Skeletal muscle cell (primary cell): Measurements from ENCODE around the gene FOSB.

ENCODE experiments used
- DNase-seq: peaks from one replicate; pipeline ENCODE4 v3.0.0-alpha.2; 2010; ENCODE audit warnings: low read depth
- H3K4me3 ChIP-seq: 2 replicates; pipeline ENCODE4 v1.5.1; 2011; ENCODE audit warnings: low read depth, mild to moderate bottlenecking, control low read depth, low read length, moderate library complexity

Gene FOSB

DNA sequence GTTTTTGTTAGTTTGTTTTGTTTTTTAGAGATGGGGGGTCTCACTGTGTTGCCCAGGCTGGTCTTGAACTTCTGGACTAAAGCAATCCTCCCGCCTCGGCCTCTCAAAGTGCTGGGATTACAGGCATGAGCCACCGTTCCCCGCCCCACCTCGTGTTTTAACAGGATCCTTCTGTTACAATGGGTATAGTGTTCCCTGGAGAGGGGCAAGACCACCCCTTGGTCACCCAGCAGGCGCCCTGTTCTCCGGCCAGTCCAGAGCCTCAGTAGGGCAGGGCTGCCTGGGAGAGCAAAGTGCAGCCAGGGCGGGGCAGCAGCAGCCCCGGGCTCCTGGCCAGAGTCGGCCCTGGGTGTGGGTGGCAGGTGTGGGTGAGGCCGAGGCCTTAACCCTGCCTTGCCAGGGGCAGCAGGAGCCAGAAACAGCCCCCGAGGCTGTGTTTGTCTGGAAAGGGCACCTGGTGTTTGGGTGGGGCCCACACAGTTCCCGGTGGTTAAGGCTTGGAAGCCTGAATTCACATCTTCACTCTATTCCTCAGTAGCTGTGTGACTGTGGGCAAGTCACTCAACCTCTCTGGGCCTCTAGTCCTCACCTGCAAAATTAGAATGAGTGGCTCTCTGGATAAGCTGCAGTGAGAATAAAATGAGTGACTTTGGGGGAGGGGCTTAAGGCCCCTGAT, 46.7 kb downstream of the FOSB start:
- no peak for DNase-seq
- H3K4me3 ChIP-seq, result no peak overlapping the region

DNA sequence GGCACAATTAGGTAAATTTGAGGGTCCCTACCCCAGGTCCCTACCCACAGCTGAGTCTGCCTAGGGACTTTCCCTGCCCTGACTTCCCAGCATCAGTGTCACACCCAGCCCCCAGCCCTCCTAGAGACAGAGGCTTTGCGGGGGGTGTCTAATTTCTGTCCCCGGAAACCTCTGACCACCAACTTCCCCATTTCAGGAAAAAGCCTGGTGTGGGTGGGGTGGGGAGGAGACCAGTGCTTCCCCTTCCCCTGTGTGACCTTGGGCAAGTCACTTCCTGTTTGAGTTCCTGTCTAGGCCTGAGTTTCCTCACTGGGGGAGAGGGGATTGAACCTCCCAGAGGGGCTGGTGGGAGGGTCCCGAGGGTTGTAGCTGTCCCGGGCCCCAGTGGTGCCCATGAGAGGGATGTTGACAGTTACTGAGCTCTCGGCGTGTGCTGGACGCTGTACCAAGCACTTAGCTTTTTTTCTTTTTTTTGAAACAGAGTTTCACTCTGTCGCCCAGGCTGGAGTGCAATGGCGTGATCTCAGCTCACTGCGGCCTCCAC, 47.4 kb downstream of the FOSB start:
- DNase-seq, result no peak
- H3K4me3 ChIP-seq, result no peak overlapping the region

DNA sequence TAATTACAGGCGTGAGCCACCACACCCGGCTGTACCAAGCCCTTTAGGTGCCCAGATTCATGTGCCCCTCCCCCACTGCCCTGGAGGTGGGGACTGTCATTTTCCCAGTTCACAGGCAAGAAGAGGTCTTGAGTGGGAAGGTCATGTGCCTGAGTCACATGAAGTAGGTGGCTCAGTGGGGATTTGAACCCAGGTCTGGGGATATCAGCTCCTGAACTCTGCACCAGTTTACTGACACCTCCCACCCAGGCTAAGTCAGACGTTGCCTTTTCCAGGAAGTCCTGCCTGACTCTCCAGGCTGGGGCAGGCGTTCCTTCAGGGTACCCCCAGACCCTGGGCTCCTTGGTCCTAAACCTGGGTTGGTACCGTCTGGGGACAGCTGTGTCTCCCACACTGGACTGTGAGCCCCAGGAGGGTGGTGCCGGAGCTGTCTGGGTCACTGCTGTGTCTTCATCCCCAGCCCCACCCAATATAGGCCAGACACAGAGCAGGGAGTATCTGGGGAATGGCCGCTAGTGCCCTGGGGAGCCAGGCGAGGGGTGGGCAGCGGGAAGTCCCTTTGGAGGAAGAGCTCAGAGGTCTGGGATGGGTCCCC, 48.1 kb downstream of the FOSB start:
- no peak for DNase-seq

DNA sequence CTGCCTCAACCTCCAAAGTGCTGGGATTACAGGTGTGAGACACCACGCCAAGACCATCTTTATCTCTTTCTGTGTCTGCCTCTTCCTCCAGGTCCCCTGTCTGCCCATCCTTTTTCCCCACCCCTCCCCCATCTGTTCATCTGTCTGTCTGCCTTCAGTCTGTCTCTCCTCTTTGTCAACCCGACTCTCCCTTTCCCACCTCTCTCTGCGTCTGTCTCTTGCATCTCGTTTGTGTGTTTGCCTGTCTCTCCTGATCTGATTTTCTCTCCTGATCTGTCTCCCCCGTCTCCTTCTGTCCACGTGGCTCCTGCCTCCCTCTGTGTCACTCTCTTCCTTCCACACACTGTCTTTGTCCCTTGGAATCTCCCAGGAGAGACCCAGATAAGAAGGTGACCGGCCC, 49.4 kb downstream of the FOSB start:
- no peak for DNase-seq
- H3K4me3 ChIP-seq, result no peak overlapping the region

More for the DNA sequence above, 48.1 kb downstream of the FOSB start:
- H3K4me3 ChIP-seq, result no peak overlapping the region

DNA sequence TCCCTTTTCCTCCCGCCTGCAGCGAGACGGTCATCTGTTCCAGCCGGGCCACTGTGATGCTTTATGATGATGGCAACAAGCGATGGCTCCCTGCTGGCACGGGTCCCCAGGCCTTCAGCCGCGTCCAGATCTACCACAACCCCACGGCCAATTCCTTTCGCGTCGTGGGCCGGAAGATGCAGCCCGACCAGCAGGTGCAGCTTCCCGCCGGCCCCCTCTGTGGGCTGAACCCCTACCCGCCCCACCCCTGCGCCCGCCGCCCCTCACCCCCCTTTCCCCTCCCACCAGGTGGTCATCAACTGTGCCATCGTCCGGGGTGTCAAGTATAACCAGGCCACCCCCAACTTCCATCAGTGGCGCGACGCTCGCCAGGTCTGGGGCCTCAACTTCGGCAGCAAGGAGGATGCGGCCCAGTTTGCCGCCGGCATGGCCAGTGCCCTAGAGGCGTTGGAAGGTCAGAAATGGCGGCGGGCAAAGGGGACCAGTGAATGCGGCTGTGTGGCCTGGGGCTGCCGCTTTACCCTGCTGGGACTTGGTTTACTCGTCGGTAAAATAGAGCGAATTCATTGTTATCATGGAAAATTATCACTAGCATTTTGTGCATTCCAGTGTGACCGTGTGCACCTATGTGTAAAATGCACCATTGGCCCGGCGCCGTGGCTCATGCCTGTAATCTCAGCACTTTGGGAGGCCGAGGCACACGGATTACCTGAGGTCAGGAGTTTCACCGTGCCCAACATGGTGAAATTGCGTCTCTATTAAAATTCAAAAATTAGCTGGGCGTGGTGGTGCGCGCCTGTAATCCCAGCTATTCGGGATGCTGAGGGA, 50.1 kb downstream of the FOSB start:
- no peak for DNase-seq
- H3K4me3 ChIP-seq, result no peak overlapping the region

DNA sequence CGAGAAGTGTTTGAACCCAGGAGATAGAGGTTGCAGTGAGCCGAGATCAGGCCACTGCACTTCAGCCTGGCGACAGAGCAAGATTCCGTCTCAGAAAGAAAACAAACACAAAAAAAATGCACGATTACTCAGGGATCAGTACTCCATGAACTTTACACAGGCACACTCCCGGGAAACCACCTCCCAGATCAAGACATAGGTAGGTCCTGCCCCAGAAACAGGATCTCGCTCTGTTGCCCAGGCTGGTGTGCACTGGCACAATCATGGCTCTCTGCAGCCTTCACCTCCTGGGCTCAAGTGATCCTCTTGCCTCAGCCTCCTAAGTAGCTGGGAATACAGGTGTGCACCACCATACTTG, 50.7 kb downstream of the FOSB start:
- no peak overlapping the region for H3K4me3 ChIP-seq
- DNase-seq, result no peak

DNA sequence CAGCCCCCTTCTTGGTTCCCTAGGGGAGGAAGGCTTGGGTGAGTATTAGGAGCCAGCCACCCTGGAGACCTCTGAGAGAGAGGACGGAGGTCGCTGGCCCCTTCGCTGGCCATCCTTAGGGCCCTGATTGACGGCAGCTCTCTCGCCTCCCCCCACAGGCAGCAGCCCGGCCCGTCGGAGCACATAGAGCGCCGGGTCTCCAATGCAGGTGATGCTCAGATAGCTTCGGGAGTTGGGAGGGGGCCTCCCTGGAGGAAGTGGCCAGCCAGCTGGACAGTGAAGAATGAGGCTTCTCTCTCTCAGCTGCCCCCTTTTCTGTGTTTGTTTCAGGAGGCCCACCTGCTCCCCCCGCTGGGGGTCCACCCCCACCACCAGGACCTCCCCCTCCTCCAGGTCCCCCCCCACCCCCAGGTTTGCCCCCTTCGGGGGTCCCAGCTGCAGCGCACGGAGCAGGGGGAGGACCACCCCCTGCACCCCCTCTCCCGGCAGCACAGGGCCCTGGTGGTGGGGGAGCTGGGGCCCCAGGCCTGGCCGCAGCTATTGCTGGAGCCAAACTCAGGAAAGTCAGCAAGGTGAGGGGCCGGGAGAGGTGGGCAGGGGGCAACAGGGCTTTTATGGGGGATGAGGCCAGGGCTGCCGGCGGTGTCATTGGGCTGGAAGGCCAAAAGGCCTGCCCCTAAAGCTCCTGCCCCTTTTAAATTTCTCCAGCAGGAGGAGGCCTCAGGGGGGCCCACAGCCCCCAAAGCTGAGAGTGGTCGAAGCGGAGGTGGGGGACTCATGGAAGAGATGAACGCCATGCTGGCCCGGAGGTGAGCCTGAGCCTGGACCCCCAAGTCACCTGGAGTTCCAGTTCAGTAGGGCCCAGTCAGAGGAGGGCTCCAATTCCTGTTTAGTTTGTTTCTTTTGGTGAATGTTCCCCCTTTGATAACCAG, 54.5 kb downstream of the FOSB start:
- no peak for DNase-seq
- no peak overlapping the region for H3K4me3 ChIP-seq

DNA sequence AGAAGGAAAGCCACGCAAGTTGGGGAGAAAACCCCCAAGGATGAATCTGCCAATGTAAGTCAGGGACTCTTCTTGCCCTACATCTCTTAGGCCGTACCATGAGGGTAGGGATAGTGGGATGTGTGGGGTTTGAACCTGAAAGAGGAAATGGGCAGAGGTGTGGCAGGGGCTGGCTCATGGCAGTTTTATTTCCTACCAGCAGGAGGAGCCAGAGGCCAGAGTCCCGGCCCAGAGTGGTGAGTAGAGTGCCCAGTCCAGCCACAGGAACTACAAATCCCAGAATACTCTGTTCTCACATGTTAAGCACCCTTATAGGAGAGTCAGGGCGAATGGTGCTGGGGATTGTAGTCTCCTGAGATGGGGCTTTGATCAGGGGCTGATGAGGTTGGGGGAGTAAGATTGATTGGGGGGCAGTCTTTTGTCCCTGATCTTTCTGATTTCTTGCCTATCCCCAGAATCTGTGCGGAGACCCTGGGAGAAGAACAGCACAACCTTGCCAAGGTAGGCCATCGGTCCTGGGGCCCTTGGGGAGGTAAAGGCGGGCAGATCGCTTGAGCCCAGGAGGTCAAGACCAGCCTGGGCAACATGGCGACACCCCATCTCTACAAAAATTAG, 56.0 kb downstream of the FOSB start:
- DNase-seq, result no peak
- no peak overlapping the region for H3K4me3 ChIP-seq

DNA sequence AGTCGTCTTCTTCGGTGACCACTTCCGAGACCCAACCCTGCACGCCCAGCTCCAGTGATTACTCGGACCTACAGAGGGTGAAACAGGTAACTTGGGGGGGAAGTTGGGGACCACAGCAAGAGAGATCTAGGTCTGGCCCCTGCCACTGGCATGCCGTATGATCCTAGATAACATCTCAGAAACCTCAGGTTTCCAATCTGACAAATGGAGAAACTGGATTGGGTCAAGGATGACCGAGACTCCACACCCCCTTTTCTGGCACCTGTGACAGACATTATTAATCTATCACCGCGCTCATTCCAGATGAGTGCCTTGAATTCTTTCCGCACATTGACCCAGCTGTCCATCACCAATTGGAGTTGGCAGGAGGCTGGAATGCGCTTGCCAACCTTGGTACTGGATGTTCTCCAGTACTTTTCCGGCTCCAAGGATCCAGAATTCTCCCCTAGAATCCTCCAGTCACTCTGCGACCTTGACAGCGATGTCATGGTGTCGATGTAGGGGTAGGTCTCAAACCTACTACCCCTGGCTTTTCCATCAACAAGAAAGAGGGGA, 56.9 kb downstream of the FOSB start:
- H3K4me3 ChIP-seq, result no peak overlapping the region
- DNase-seq, result no peak
